ENCODE measurements around the gene SYNPO2L. TPM values are rescaled to one million over a fixed set of nuclear protein-coding genes. Genes with fewer than 3 reads are reported as not detected.
"Not testable (repeated sequence)": the region's sequence is repeated elsewhere in the genome, so short reads cannot be mapped to it uniquely, and the experiment has no call there.

SYNPO2L gene
- polyA plus RNA-seq (2012; ENCODE audit: low read depth, missing spikeins) = 2.1 TPM

DNA sequence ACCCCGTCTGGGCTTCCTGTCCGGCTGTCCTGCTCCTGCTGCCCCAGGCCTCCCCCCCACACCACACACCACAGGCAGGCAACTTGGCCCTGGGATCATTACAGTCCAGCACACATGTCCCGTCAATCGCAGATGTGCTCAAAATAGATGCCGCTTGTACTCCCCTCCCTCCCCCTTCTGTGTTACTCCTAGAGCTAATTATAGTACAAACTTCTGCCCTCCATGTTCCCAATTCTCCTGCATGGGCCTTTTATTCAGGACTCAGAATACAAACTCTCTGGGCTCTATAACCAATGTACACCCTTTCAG lies at the start of gene SYNPO2L:
TSS of gene SYNPO2L (minus strand) at position 40 of the 309 bp plus-strand sequence. CDS start 107 bp downstream, outside the sequence.
- no peak for TF ChIP-seq SPI1 (IDR thresholded peaks at IDR 0.05; ENCODE audit: low read depth, low read length)
- TF ChIP-seq PAX5 (IDR thresholded peaks at IDR 0.05; ENCODE audit: insufficient read depth, low read length, severe bottlenecking) = no peak
- no peak for FAIRE-seq
- no peak for DNase-seq (ENCODE audit: insufficient read length, low spot score)

- not testable (repeated sequence) for FAIRE-seq; DNase-seq (ENCODE audit: insufficient read length, low spot score)
Observed at GRCh38 chr10:73703924-73704323, 48.1 kb upstream of the SYNPO2L start.

GRCh38 chr10:73698819-73699218 lies 43.0 kb upstream of the SYNPO2L start:
- not testable (repeated sequence) for DNase-seq (ENCODE audit: insufficient read length, low spot score); FAIRE-seq

DNA sequence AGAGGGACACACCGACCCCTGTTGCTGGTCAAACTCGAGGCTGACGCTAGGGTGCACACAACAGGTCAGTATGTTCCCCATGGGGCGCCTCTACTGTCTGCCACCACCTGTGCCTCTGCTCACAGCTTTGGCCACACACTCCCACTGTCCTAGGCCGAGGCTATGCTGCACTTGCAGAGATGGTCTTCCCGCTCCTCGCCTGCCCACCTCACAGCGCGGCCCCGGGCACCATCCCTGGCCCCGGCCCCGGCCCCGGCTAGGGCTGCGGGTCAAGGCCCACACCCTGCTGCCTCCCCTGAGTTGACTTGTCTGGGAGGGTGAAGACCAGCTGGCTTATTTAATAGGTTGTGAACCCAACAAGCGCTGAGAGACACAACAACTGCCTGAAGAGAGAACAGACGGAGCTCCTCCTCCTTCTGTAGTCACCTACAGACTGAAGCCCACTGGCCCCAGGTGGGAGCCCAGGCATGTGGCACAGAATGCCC lies 41.9 kb upstream of the SYNPO2L start, which contains the start of gene AGAP5:
TSS of gene AGAP5 (minus strand) at position 435 of the 485 bp plus-strand sequence. CDS start at position 81, 354 bp downstream.
- not testable (repeated sequence) for DNase-seq (ENCODE audit: insufficient read length, low spot score); FAIRE-seq

GRCh38 chr10:73695302-73695701 lies 39.5 kb upstream of the SYNPO2L start:
- not testable (repeated sequence) for FAIRE-seq; DNase-seq (ENCODE audit: insufficient read length, low spot score)

DNA sequence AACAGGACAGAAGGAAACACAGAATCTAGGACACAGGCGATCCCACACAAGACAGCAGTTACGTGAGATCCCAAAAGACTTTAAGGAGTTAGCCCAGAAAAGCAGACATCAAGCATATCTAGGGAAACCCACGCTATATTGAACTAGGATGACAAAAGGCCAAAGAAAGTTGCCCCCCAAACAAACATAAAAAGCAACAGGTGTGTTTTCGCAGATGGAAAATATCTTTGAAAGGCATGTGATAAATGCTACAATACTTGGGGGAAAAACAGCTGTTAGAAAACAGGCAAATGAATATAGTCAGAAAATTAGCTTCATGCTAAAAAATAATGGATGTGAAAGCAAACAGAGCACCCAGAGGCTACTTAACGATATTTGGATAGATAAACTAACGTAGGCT lies 34.9 kb upstream of the SYNPO2L start:
- DNase-seq (ENCODE audit: insufficient read length, low spot score); FAIRE-seq: not testable (repeated sequence)

DNA sequence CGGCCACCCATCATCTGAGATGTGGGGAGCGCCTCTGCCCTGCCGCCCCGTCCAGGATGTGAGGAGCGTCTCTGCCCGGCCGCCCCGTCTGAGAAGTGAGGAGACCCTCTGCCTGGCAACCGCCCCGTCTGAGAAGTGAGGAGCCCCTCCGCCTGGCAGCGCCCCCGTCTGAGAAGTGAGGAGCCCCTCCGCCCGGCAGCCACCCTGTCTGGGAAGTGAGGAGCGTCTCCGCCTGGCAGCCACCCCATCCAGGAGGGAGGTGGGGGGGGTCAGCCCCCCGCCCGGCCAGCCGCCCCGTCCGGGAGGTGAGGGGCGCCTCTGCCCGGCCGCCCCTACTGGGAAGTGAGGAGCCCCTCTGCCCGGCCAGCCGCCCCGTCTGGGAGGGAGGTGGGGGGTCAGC lies 33.8 kb upstream of the SYNPO2L start:
- not testable (repeated sequence) for DNase-seq (ENCODE audit: insufficient read length, low spot score); FAIRE-seq

DNA sequence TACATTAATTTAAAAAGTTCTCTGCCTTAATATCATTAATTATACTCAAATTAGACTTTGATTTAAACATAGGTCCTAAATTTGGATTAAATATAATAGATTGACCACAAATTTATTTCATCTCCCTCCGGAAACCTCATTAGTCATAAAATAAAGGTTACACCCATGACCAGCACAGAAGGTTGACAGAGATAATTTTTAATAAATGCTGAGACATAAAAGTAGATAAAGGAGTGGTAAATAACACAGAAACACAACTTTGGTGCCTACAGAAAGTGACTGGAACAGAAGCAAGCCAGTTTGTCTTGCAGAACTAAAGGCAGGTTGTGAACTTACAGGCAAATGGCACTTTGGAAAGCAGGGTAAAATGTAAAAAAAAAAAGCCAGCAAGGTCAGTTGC lies 31.8 kb upstream of the SYNPO2L start:
- not testable (repeated sequence) for FAIRE-seq; DNase-seq (ENCODE audit: insufficient read length, low spot score)

DNA sequence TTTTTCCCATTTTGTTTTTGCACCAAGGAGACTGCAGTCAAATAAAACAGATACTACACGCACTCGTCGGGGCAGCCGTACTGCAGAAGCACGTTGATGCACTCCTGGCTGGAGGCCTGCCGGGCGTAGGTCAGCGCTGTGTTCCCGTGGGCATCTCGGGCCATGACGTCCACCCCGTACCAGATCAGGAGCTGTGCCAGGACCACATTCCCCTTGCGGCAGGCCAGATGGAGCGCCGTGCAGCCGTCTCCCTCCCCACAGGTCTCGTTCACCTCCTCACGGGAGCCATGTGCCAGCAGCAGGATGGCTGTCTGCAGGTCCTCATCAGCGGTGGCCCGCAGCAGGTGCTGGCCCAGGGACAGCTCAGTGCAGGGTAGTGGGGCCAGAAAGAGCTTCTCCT lies 18.7 kb upstream of the SYNPO2L start:
- FAIRE-seq; DNase-seq (ENCODE audit: insufficient read length, low spot score): not testable (repeated sequence)

DNA sequence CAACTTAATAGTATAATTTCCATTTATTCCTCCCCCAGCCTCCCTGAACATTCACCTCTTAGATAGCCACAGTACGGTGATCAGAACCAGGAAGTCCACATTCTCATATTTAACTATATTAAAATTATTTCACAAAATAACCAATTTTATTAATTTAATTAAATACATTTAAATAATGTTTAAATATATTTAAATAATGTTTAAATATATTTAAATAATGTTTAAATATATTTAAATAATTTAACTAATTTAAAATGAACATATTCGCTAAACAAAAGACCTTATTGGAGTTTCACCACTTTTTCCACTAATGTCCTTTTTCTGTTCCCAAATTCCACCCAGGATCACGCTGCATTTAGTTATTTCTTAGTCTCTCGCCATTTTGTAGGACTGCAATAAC lies 12.5 kb upstream of the SYNPO2L start:
- FAIRE-seq; DNase-seq (ENCODE audit: insufficient read length, low spot score): not testable (repeated sequence)

GRCh38 chr10:73666153-73666809 lies 10.5 kb upstream of the SYNPO2L start:
- DNase-seq (ENCODE audit: insufficient read length, low spot score) = not testable (repeated sequence)

GRCh38 chr10:73665581-73665980 lies 9.8 kb upstream of the SYNPO2L start:
- not testable (repeated sequence) for DNase-seq (ENCODE audit: insufficient read length, low spot score); FAIRE-seq

More at GRCh38 chr10:73666153-73666809, 10.5 kb upstream of the SYNPO2L start:
- FAIRE-seq = not testable (repeated sequence)

- DNase-seq (ENCODE audit: insufficient read length, low spot score); FAIRE-seq: not testable (repeated sequence)
Observed at GRCh38 chr10:73664156-73665040, 8.6 kb upstream of the SYNPO2L start.

- not testable (repeated sequence) for DNase-seq (ENCODE audit: insufficient read length, low spot score); FAIRE-seq
Observed at GRCh38 chr10:73663621-73664020, 7.8 kb upstream of the SYNPO2L start.

DNA sequence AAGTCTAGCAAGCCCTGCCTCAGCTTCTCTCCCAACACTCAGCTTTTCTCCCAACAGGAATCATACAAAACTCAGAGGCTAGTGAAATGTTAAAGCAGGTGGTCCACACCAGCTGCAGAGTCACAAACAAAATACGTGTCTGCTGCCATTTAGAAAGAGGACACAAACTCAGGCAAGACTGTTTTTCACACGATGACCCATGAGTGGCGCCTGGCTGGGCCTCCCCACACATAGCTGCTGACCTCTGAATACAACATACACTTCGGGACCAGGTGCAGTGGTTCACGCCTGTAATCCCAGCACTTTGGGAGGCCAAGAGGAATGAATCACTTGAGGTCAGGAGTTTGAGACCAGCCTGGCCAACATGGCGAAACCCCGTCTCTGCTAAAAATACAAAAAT lies 6.9 kb upstream of the SYNPO2L start:
- FAIRE-seq; DNase-seq (ENCODE audit: insufficient read length, low spot score): not testable (repeated sequence)

Data from GM12891 (cell line).